Activated naive CD4-positive, alpha-beta T cell treated with anti-CD3 and anti-CD28 coated beads, Interleukin-2, amount 50 U/mL, for 16 hours (primary cell): Measurements from ENCODE around the gene TFEC.

ENCODE experiments used
- DNase-seq: peaks from one replicate; pipeline ENCODE4 v3.0.0-alpha.2; 2020

Gene TFEC

DNA sequence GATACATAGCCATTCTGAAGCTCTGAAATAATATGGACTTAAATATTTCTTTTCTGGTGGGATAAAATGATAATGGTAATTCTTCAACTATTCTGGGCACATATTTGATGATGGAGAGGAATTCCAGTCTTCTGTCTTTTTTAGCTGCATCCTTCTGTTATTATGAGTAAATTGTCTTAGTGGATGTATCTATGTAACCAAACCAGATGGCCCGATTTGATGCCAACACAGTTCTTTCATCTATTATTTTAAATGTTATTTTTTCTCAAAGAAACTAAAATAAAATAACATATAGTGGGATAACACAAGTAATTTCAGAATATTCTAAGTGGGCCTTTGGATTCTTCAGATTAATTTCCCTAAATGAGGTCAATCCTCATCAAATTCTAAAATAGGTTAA lies 110.2 kb downstream of the TFEC start:
- no peak for DNase-seq

DNA sequence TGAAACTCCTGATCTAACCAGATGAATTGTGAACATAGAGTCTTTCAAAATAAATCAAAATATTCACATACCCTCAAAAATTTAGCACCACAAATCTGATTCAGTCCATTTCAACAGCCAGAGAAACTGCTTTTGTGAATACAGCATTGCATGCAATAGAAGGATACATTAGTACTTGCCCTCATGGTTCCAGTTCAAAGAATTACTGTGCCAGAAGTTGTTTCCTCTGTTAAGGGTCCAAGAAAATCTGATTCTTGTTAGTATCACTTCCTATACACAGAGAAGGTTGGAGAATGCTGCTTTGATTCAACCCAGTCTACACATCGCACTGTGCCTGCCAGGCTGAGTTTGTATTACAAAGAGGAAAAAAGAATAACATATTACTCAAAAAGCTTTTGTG lies 115.6 kb downstream of the TFEC start:
- DNase-seq = no peak

GRCh38 chr7:115911465-115911864 lies 119.1 kb downstream of the TFEC start:
- DNase-seq = no peak

- DNase-seq = no peak
Measured at GRCh38 chr7:115910541-115911164, 119.9 kb downstream of the TFEC start.

GRCh38 chr7:115906731-115907130 lies 123.8 kb downstream of the TFEC start:
- DNase-seq = no peak

- DNase-seq = no peak
Measured at GRCh38 chr7:115889669-115889984, 140.9 kb downstream of the TFEC start.

- no peak for DNase-seq
Measured at GRCh38 chr7:115888981-115889668, 141.4 kb downstream of the TFEC start.

DNA sequence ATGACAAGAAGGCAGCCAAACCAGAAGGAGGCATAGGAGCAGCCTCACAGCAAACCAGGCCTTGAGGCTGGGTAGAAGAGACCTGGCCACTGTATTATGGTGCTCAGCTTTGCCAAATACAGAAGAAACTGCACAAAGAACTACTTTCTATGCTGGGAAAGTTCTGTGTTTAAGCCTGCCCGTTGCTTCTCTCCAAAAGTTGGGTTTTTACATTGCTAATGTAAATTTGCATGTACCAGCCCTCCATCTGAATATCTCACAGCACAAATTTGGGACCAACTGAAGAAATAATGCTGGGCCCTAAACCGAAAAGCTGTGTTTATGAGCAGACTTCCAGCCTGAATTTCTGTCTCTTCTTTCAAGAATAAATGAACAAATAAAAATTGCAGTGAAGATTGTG lies 145.0 kb downstream of the TFEC start:
- no peak for DNase-seq
